ENCODE measurements around the gene ULBP3.

Gene ULBP3

GRCh38 chr6:150099546-150099945 is 30.6 kb upstream of the ULBP3 start:
- Histone ChIP-seq H2AFZ (ENCODE audit: low read depth, low read length, severe bottlenecking) (no peak overlapping the region), H3F3A (ENCODE audit: insufficient read depth) (no peaks in the 10 kb centered on the region), H3K79me2 (ENCODE audit: insufficient read depth, low read length) (no peaks in the 10 kb centered on the region)

GRCh38 chr6:150098155-150098554 is 29.2 kb upstream of the ULBP3 start:
- no peaks in the 10 kb centered on the region for H3K36me3 ChIP-seq (ENCODE audit: low read length)
- H2AFZ ChIP-seq (ENCODE audit: low read depth, low read length, severe bottlenecking): no peak overlapping the region
- no peak overlapping the region for H3K27ac ChIP-seq (ENCODE audit: low read depth, low read length)
- TF ChIP-seq EZH2phosphoT487 (conservative IDR thresholded peaks at IDR 0.05; ENCODE audit: low read length) (no peak), CTCF (IDR thresholded peaks at IDR 0.05; ENCODE audit: insufficient read depth, low read length, poor library complexity, severe bottlenecking) (no peak)
- no peaks in the 10 kb centered on the region for H4K20me1 ChIP-seq (ENCODE audit: low read depth, low read length)
- no peaks in the 10 kb centered on the region for H3K9me3 ChIP-seq (ENCODE audit: insufficient read depth, low read length)
- H3K9ac ChIP-seq (ENCODE audit: low read length): no peak overlapping the region
- H3K4me3 ChIP-seq (ENCODE audit: insufficient read depth, low read length, poor library complexity, severe bottlenecking): no peak overlapping the region
- H3K79me2 ChIP-seq (ENCODE audit: insufficient read depth, low read length): no peaks in the 10 kb centered on the region
- H3K27me3 ChIP-seq (ENCODE audit: low read length): no peaks in the 10 kb centered on the region
- H3K9me2 ChIP-seq (replicated peaks; ENCODE audit: insufficient read depth, low read length): no peaks in the 10 kb centered on the region
- H3K4me2 ChIP-seq (ENCODE audit: low read depth, low read length, poor library complexity, severe bottlenecking): no peak overlapping the region
- H3F3A ChIP-seq (ENCODE audit: insufficient read depth): no peaks in the 10 kb centered on the region

More at GRCh38 chr6:150099546-150099945, 30.6 kb upstream of the ULBP3 start:
- H3K9me3 ChIP-seq (ENCODE audit: insufficient read depth, low read length): no peaks in the 10 kb centered on the region
- H3K4me3 ChIP-seq (ENCODE audit: insufficient read depth, low read length, poor library complexity, severe bottlenecking): no peak overlapping the region
- no peaks in the 10 kb centered on the region for H3K36me3 ChIP-seq (ENCODE audit: low read length)
- H3K27ac ChIP-seq (ENCODE audit: low read depth, low read length): no peak overlapping the region
- no peaks in the 10 kb centered on the region for H4K20me1 ChIP-seq (ENCODE audit: low read depth, low read length)
- no peaks in the 10 kb centered on the region for H3K9me2 ChIP-seq (replicated peaks; ENCODE audit: insufficient read depth, low read length)
- TF ChIP-seq EZH2phosphoT487 (conservative IDR thresholded peaks at IDR 0.05; ENCODE audit: low read length): no peak
- no peak for TF ChIP-seq CTCF (IDR thresholded peaks at IDR 0.05; ENCODE audit: insufficient read depth, low read length, poor library complexity, severe bottlenecking)
- no peak overlapping the region for H3K9ac ChIP-seq (ENCODE audit: low read length)
- H3K27me3 ChIP-seq (ENCODE audit: low read length): no peaks in the 10 kb centered on the region
- H3K4me2 ChIP-seq (ENCODE audit: low read depth, low read length, poor library complexity, severe bottlenecking): no peak overlapping the region

- H4K20me1 ChIP-seq (ENCODE audit: low read depth, low read length): no peaks in the 10 kb centered on the region
- no peak for TF ChIP-seq EZH2phosphoT487 (conservative IDR thresholded peaks at IDR 0.05; ENCODE audit: low read length)
- no peak for TF ChIP-seq CTCF (IDR thresholded peaks at IDR 0.05; ENCODE audit: insufficient read depth, low read length, poor library complexity, severe bottlenecking)
- no peak overlapping the region for H2AFZ ChIP-seq (ENCODE audit: low read depth, low read length, severe bottlenecking)
- no peak overlapping the region for H3K4me3 ChIP-seq (ENCODE audit: insufficient read depth, low read length, poor library complexity, severe bottlenecking)
- no peaks in the 10 kb centered on the region for H3K27me3 ChIP-seq (ENCODE audit: low read length)
- H3K9me3 ChIP-seq (ENCODE audit: insufficient read depth, low read length): no peaks in the 10 kb centered on the region
- H3K27ac ChIP-seq (ENCODE audit: low read depth, low read length): no peak overlapping the region
- H3F3A ChIP-seq (ENCODE audit: insufficient read depth): no peaks in the 10 kb centered on the region
- H3K9me2 ChIP-seq (replicated peaks; ENCODE audit: insufficient read depth, low read length): no peaks in the 10 kb centered on the region
- no peak overlapping the region for H3K9ac ChIP-seq (ENCODE audit: low read length)
- no peaks in the 10 kb centered on the region for H3K36me3 ChIP-seq (ENCODE audit: low read length)
- no peak overlapping the region for H3K4me2 ChIP-seq (ENCODE audit: low read depth, low read length, poor library complexity, severe bottlenecking)
- no peaks in the 10 kb centered on the region for H3K79me2 ChIP-seq (ENCODE audit: insufficient read depth, low read length)
Observed at GRCh38 chr6:150093397-150093796, 24.5 kb upstream of the ULBP3 start.
